Mononuclear cell (primary cell): ENCODE results near the gene MED13. TPM values are rescaled to one million over a fixed set of nuclear protein-coding genes. Genes with fewer than 3 reads are reported as not detected.
"Not testable (repeated sequence)": the region's sequence is repeated elsewhere in the genome, so short reads cannot be mapped to it uniquely, and the experiment has no call there.

Source experiments
- H3K27me3 ChIP-seq: 2 replicates; pipeline ENCODE4 v1.6.0; 2011; ENCODE audit warnings: low read length, control low read depth; ENCODE audit not compliant: insufficient read depth
- H3K4me1 ChIP-seq: 2 replicates; pipeline ENCODE4 v1.5.1; 2011; ENCODE audit warnings: mild to moderate bottlenecking, low read length, control low read depth; ENCODE audit not compliant: insufficient read depth
- H3K4me3 ChIP-seq: 2 replicates; pipeline ENCODE4 v1.5.1; 2011; ENCODE audit warnings: mild to moderate bottlenecking, low read length, moderate library complexity
- H3K9me3 ChIP-seq: 2 replicates; pipeline ENCODE4 v1.5.1; 2011; ENCODE audit warnings: low read depth, mild to moderate bottlenecking, control low read depth, low read length
- total RNA-seq: library from RNA; depleted of rRNA; stranded (reverse); fragments of >200 nt; gene quantifications from one replicate; pipeline ENCODE4 v1.2.3, GENCODE V29; 2012

The MED13 gene
- total RNA-seq, 1 donor, result 164 TPM

DNA sequence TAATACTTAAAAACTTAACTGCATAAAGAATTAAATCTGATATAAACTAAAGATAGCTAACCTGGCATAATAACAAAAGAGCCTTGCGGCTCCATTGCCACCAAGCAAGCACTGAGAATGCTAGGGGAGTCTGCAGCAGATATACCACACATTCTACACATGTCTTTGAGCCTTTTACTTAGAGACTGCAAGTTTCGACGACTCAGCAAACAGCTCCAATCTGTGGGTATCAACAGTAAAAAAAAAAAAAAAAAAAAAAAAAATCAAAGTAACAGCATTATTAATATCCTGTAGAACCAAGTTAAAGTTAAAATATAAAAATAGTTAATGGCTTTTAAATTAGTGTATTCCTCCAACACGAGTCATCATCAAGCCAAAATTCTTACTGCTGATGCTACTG, 109.5 kb downstream of the MED13 start:
- no peak overlapping the region for H3K4me3 ChIP-seq
- H3K27me3 ChIP-seq, result no peaks in the 10 kb centered on the region
- no peaks in the 10 kb centered on the region for H3K9me3 ChIP-seq
- H3K4me1 ChIP-seq, result no peaks in the 10 kb centered on the region

DNA sequence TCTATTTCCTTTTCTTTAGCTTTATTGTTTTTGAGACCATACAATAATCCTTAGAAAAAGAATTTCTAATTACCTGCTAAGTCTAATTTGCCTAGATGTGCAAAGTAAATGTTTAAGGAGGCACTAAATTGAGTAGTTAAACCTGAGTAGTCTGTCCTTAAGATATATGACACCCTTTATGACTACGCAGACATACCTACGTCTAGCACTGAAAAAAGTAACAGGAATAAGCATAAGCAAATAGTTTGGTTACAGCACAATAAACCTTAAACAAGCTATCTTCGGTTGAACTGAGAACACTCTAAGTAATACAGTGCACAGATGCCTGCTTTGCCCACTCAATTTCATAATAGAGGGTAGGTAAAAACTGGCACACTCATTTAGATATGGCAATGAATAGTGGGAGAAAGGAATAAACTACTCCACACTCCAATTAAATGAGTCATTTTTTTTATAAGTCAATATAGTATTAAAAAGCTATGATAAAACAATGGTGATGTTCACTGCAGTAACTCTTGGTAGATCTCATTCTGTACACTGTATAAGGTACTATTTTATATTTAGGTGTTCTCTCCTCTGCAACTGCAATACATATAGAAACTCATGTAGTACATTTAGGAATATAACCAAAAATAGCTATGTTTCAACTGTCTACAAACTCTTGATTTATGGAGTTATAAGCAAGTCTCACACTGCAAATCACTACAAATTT, 117.6 kb downstream of the MED13 start:
- H3K27me3 ChIP-seq, result no peaks in the 10 kb centered on the region
- H3K4me1 ChIP-seq, result no peaks in the 10 kb centered on the region
- no peaks in the 10 kb centered on the region for H3K9me3 ChIP-seq
- no peak overlapping the region for H3K4me3 ChIP-seq

GRCh38 chr17:61946359-61946758, 118.7 kb downstream of the MED13 start:
- Histone ChIP-seq H3K4me3 (no peak overlapping the region), H3K27me3 (no peaks in the 10 kb centered on the region), H3K9me3 (no peaks in the 10 kb centered on the region), H3K4me1 (no peaks in the 10 kb centered on the region)

- Histone ChIP-seq H3K27me3 (no peaks in the 10 kb centered on the region), H3K9me3 (no peaks in the 10 kb centered on the region), H3K4me1 (no peaks in the 10 kb centered on the region), H3K4me3 (no peak overlapping the region)
Measured at GRCh38 chr17:61943117-61943516, 122.0 kb downstream of the MED13 start.

DNA sequence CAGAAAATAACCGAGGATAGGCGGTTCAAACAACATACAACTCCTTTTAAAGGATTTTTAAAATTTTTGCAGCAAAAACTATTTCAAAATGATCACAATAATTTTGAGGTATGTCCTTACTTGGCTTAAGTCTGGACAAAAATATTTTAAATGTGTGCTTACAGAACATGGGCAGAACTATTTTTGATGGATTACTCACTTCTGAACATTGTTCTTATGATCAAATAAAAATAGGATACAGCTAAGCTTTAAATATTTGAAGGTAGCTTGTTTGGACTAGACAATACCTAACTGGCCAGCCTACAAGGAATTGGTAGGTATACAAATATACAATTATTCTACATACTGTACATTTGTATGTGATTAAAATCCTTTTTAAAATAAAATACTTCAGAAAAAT, 123.0 kb downstream of the MED13 start:
- Histone ChIP-seq H3K4me1 (no peaks in the 10 kb centered on the region), H3K27me3 (no peaks in the 10 kb centered on the region), H3K9me3 (no peaks in the 10 kb centered on the region), H3K4me3 (no peak overlapping the region)

DNA sequence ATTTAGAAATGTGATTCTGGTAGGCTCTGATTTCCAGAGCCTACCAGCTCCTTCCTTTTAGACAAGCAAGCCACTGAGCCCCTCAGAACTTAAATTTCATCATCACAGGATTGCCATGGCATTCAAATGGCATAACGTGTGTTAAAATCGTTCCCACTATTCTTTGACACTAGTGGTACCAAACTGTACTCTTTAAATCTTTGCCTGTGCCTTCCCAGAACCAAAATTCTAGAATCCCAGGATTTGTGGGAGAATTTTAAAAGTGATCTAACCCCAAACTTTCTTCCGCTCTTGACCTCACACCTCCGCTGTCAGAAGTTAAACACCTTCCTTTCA, 137.0 kb downstream of the MED13 start:
- Histone ChIP-seq H3K27me3 (no peaks in the 10 kb centered on the region), H3K4me1 (peaks cover 19% of the 10 kb centered on the region), H3K9me3 (no peaks in the 10 kb centered on the region), H3K4me3 (peak overlapping the region; percentile 75)

DNA sequence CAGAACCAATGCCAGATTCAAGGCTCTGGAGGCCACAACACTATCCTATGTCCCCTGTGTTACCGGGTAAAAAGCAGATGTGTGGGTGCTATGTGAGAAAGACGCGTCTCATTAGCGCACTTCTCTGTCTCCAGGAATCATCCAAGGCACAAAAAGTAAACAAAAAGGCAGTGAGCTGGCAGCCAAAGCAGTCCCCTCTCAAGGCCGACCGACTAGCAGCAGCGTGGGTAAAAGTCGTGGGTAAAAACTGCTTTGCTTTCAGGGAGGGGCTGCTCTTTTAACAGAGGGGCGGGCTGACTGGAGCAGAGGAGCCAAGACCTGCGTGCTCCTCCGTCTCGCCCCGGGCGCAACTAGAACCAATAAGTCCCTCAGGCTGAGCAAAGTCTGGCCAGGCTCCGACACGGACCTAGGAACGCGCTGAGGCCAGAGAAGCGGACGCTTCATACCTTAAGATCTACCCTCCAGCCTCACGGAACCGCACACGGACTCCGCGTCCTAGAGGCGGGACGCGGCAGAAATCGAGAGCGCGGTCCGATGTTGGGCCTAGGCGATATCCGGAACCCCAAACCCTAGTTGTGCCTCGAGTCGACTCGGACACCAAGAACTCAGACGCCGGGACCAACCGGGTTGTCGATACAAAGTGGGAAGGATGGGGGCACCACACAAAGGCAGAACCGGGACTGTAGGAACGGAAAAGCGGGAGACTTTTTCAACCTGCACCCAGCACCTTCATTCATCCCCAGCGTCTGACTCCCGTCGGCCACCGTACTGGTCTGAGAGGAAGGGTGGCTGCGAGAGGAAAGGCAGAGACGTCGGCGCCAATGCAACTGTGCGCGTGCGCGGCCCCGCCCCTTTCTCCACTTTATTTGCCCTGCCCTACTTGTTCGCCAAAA, 137.6 kb downstream of the MED13 start, which contains the start of gene INTS2:
Gene INTS2, minus strand, starts transcription at position 775 of the 893 bp plus-strand sequence. CDS start 1,338 bp downstream, outside the sequence.
- no peaks in the 10 kb centered on the region for H3K27me3 ChIP-seq
- H3K4me3 ChIP-seq, result peak within 1 kb of the TSS; percentile 75
- peaks cover 19% of the 10 kb centered on the region for H3K4me1 ChIP-seq
- no peaks in the 10 kb centered on the region for H3K9me3 ChIP-seq

DNA sequence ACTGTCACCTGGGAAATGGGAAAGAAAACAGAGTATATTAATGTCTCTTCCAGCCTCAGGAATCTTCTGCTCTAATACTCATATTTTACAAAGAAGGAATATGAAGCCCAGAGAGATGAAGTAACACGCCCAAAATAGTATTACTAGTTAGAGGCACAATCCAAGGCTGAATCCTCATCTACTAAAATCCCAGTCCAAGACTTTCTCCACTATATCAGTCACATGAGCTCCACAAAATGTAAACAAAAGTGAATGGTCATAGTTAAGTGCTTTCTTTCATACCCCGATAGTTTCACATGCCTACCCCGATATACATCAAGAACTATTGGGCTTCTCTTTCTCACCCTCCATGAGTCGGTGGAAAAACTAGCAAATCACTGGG, 138.3 kb downstream of the MED13 start:
- Histone ChIP-seq H3K27me3 (no peaks in the 10 kb centered on the region), H3K4me3 (peak overlapping the region; percentile 75), H3K4me1 (peaks cover 19% of the 10 kb centered on the region), H3K9me3 (no peaks in the 10 kb centered on the region)

DNA sequence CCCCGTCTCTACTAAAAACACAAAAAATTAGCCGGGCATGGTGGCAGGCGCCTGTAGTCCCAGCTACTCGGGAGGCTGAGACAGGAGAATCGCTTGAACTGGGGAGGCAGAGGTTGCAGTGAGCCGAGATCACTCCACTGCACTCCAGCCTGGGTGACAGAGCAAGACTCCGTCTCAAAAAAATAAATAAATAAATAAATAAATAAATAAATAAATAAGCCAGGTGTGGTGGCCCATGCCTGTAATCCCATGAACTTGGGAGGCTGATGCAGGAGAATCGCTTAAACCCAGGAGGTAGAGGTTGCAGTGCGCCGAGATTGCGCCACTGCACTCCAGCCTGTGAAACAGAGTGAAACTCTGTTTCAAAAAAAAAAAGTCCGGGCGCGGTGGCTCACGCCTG, 149.9 kb downstream of the MED13 start:
- H3K9me3 ChIP-seq, H3K4me3 ChIP-seq, H3K4me1 ChIP-seq, H3K27me3 ChIP-seq: not testable (repeated sequence)

DNA sequence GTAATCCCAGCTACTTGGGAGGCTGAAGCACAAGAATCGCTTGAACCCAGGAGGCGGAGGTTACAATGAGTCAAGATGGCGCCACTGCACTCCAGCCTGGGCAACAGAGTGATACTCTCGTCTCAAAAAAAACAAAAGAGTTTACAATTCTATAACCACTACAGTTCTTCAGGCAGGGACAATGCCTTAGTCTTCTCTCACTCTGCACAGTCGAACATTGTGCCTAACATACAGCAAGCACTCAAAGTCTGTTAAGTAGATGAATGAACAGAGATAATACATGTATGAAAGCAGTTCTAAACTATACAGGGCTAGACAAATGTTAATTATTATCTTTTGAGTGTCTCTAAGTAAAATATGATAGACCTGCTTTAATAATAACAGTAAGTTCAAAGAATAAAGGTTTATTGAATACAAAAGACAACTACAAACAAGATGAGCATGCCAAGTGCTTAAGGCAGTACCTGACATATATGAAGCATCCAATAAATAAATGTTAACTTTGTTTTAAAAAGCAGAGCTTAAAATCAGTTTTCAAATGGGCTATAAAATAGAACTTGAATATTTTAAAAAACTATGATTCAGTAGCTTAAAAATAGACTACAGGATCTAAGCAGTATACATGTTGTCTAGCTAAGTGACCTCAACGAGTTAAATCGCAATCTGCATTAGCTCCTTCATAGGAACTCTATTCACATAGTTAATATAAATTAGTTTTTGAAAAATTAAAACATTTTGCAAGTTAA, 156.6 kb downstream of the MED13 start:
- no peaks in the 10 kb centered on the region for H3K4me1 ChIP-seq
- H3K4me3 ChIP-seq, result no peak overlapping the region
- H3K9me3 ChIP-seq, result no peaks in the 10 kb centered on the region
- H3K27me3 ChIP-seq, result no peaks in the 10 kb centered on the region

- Histone ChIP-seq H3K9me3 (no peaks in the 10 kb centered on the region), H3K4me1 (no peaks in the 10 kb centered on the region), H3K4me3 (no peak overlapping the region), H3K27me3 (no peaks in the 10 kb centered on the region)
Measured at GRCh38 chr17:61907361-61907760, 157.7 kb downstream of the MED13 start.

- no peaks in the 10 kb centered on the region for H3K4me1 ChIP-seq
- H3K4me3 ChIP-seq, result no peak overlapping the region
- no peaks in the 10 kb centered on the region for H3K27me3 ChIP-seq
- no peaks in the 10 kb centered on the region for H3K9me3 ChIP-seq
Measured at GRCh38 chr17:61904094-61904710, 160.9 kb downstream of the MED13 start.

GRCh38 chr17:61903251-61903650, 161.8 kb downstream of the MED13 start:
- H3K4me3 ChIP-seq, result no peak overlapping the region
- H3K9me3 ChIP-seq, result no peaks in the 10 kb centered on the region
- no peaks in the 10 kb centered on the region for H3K4me1 ChIP-seq
- H3K27me3 ChIP-seq, result no peaks in the 10 kb centered on the region

DNA sequence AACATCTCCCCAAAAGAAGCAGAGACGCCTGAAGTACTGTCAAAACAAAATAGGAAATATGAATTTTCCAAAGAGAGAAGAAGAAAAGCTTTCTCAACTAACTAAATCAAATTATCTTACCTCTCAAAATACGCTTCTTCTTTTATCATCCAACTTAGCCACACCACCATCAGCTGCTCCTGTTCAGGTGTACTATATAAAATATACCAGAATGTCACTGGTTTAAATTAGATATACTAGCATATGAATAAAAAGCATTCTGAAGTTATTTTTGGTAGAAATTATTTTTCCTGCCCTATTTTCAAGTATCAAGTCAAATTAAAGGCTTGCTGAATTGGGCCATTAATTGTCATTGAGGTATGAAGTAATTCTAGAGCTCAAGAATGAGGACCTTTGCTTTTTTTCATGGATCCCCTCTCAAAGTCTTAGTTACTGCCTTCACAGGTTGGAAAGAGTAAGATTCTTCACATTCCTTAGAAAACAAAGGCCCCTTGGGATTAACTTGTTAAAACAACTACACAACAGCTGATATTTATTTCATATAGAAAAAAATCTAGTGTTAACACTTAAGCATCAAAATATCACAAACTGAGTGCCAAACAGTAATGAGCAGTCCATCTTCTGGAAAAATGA, 167.4 kb downstream of the MED13 start:
- Histone ChIP-seq H3K27me3 (no peaks in the 10 kb centered on the region), H3K9me3 (no peaks in the 10 kb centered on the region), H3K4me3 (no peak overlapping the region), H3K4me1 (no peaks in the 10 kb centered on the region)
